DOHH2 (cell line): ENCODE measurements around the gene TMEM130.
A peak's percentile ranks its signal among the peaks of the same experiment; 100 is the strongest.

Experiments used
- CTCF ChIP-seq: fragments of 200-600 bp; sonication (generic); IDR thresholded peaks from one replicate; pipeline ENCODE4 v1.5.1; 2014; ENCODE audit warnings: antibody characterized with exemption, mild to moderate bottlenecking, low read depth, low read length; ENCODE audit not compliant: poor library complexity, severe bottlenecking
- EZH2phosphoT487 ChIP-seq: fragments of 200-600 bp; sonication (generic); IDR thresholded peaks from 2 replicates; pipeline ENCODE4 v1.6.1; 2017; ENCODE audit warnings: borderline replicate concordance, mild to moderate bottlenecking, antibody characterized with exemption, low read length, moderate library complexity, mixed read lengths

DNA sequence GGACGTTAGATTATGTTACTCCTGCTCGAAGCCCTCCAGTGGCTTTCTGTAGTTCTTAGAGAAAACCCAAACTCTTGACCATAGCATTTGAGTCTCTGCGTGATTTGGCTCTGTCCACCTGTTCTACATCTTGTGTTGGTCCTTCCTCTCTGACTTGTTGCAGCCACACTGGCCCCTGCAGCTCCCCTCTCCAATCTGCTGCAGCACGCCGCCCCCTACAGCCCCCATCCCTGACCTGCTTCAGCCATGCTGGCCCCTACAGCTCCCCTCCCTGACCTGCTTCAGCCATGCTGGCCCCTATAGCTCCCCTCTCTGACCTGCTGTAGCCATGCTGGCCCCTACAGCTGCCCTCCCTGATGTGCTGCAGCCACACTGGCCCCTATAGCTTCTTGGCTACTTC lies 37.8 kb upstream of the TMEM130 start:
- TF ChIP-seq CTCF, result peak; percentile 22
- TF ChIP-seq EZH2phosphoT487, result no peak
